OCI-LY7 (cell line): ENCODE measurements around the gene ASXL3. TPM values are rescaled to one million over a fixed set of nuclear protein-coding genes. Genes with fewer than 3 reads are reported as not detected.

ENCODE experiments used
- BruUV-seq: library from RNA; stranded (reverse); fragments of 400-500 nt; replicated peaks from 2 replicates; lab custom pipeline; 2021; lab: Mats Ljungman, UMichigan
- CTCF ChIA-PET: fragments of 300-600 bp; sonication (Branson Sonifier 250); formaldehyde crosslinking; loops from one replicate; lab custom pipeline; 2022; ENCODE audit warnings: antibody characterized with exemption; ENCODE audit not compliant: unreplicated experiment; lab: Charles Lee
- POLR2A ChIA-PET: fragments of 300-600 bp; sonication (Branson Sonifier 250); formaldehyde crosslinking; loops from one replicate; lab custom pipeline; 2022; ENCODE audit warnings: antibody characterized with exemption; lab: Charles Lee
- DNase-seq: peaks from one replicate; pipeline ENCODE4 v3.0.0-alpha.2; 2015; ENCODE audit warnings: low spot score
- H2AFZ ChIP-seq: fragments of 200-600 bp; sonication (generic), shearing (Covaris generic); 2 replicates; pipeline ENCODE4 v1.6.1; 2014; ENCODE audit warnings: mild to moderate bottlenecking, antibody characterized with exemption, low read length, moderate library complexity
- H3K27ac ChIP-seq: fragments of 200-600 bp; sonication (generic); 2 replicates; pipeline ENCODE4 v1.5.1; 2014; ENCODE audit warnings: mixed run types, low read depth, mild to moderate bottlenecking, moderate library complexity, low read length, inconsistent platforms; ENCODE audit not compliant: poor library complexity, severe bottlenecking
- H3K36me3 ChIP-seq: fragments of 200-600 bp; sonication (generic); 2 replicates; pipeline ENCODE4 v1.6.1; 2014; ENCODE audit warnings: mild to moderate bottlenecking, antibody characterized with exemption, low read length, moderate library complexity, mixed read lengths; ENCODE audit not compliant: insufficient read depth
- H3K4me1 ChIP-seq: fragments of 200-600 bp; sonication (generic); 2 replicates; pipeline ENCODE4 v1.5.1; 2014; ENCODE audit warnings: mild to moderate bottlenecking, low read length; ENCODE audit not compliant: insufficient read depth, poor library complexity, severe bottlenecking
- H3K4me2 ChIP-seq: fragments of 200-600 bp; sonication (generic); 2 replicates; pipeline ENCODE4 v1.6.1; 2014; ENCODE audit warnings: mild to moderate bottlenecking, low read length
- H3K4me3 ChIP-seq: fragments of 200-600 bp; sonication (generic); 2 replicates; pipeline ENCODE4 v1.5.1; 2014; ENCODE audit warnings: mild to moderate bottlenecking, low read depth, low read length; ENCODE audit not compliant: poor library complexity, severe bottlenecking
- H3K79me2 ChIP-seq: fragments of 200-600 bp; sonication (generic); 2 replicates; pipeline ENCODE4 v1.6.1; 2016; ENCODE audit warnings: low read depth, mild to moderate bottlenecking, low read length, moderate library complexity, mixed read lengths; ENCODE audit not compliant: insufficient read depth
- H3K9me2 ChIP-seq: fragments of 200-600 bp; sonication (generic); 2 replicates; pipeline ENCODE4 v1.6.1; 2016; ENCODE audit warnings: mild to moderate bottlenecking, low read length, mixed read lengths; ENCODE audit not compliant: insufficient read depth
- H3K9me3 ChIP-seq: fragments of 200-600 bp; sonication (generic); 2 replicates; pipeline ENCODE4 v1.6.1; 2014; ENCODE audit warnings: mild to moderate bottlenecking, mixed run types, low read length, mixed read lengths
- H4K20me1 ChIP-seq: fragments of 200-600 bp; sonication (generic); 2 replicates; pipeline ENCODE4 v1.6.1; 2014; ENCODE audit warnings: mild to moderate bottlenecking, antibody characterized with exemption, low read length, moderate library complexity, mixed read lengths; ENCODE audit not compliant: insufficient read depth
- CTCF ChIP-seq: fragments of 200-600 bp; sonication (generic); conservative IDR thresholded peaks from 2 replicates; pipeline ENCODE4 v1.5.1; 2014; ENCODE audit warnings: mild to moderate bottlenecking, antibody characterized with exemption, low read length, moderate library complexity, mixed read lengths
- EZH2phosphoT487 ChIP-seq: fragments of 200-600 bp; sonication (generic); IDR thresholded peaks from 2 replicates; pipeline ENCODE4 v1.6.1; 2018; ENCODE audit warnings: low read depth, borderline replicate concordance, mild to moderate bottlenecking, mixed run types, antibody characterized with exemption, low read length, moderate library complexity, mixed read lengths
- intact Hi-C: fragments of 100-400 bp; cut with micrococcal nuclease; formaldehyde crosslinking; loops from one replicate; pipeline ENCODE4 v1.10.0; 2022; ENCODE audit not compliant: unreplicated experiment
- total RNA-seq, 2 experiments: library from RNA; depleted of rRNA in 1 of 2; stranded (reverse); fragments of >200 nt in 1 of 2; shearing (Covaris generic) in 1 of 2; gene quantifications; 2 replicates each; pipeline ENCODE4 v1.2.3, GENCODE V29; 2014 to 2022

ASXL3 gene
- total RNA-seq, 2 experiments from 2014 or later = 2.6 TPM

- BruUV-seq = no TSS peak
- TF ChIP-seq EZH2phosphoT487 = no peak
- TF ChIP-seq CTCF = peak; percentile 43; the same call in 1 of the 2 replicates
- no peaks in the 10 kb centered on the region for H3K79me2 ChIP-seq
- no peak overlapping the region for H2AFZ ChIP-seq
- CTCF ChIA-PET = no interaction called here
- H3K36me3 ChIP-seq = no peaks in the 10 kb centered on the region
- POLR2A ChIA-PET = interaction anchor here (0.6 kb wide), 1 partner anchor 104 kb away, joined by 3 read pairs; no protein-coding TSS in a partner anchor
- intact Hi-C loops = no loop called here
- H3K4me2 ChIP-seq = no peak overlapping the region
- no peak overlapping the region for H3K27ac ChIP-seq
- no peaks in the 10 kb centered on the region for H3K9me3 ChIP-seq
- H3K4me1 ChIP-seq = peaks cover 21% of the 10 kb centered on the region
- DNase-seq = peak; percentile 13
- no peak overlapping the region for H3K4me3 ChIP-seq
- no peaks in the 10 kb centered on the region for H3K9me2 ChIP-seq
- H4K20me1 ChIP-seq = no peaks in the 10 kb centered on the region
Measured at GRCh38 chr18:33606621-33607020, 28.6 kb downstream of the ASXL3 start.

DNA sequence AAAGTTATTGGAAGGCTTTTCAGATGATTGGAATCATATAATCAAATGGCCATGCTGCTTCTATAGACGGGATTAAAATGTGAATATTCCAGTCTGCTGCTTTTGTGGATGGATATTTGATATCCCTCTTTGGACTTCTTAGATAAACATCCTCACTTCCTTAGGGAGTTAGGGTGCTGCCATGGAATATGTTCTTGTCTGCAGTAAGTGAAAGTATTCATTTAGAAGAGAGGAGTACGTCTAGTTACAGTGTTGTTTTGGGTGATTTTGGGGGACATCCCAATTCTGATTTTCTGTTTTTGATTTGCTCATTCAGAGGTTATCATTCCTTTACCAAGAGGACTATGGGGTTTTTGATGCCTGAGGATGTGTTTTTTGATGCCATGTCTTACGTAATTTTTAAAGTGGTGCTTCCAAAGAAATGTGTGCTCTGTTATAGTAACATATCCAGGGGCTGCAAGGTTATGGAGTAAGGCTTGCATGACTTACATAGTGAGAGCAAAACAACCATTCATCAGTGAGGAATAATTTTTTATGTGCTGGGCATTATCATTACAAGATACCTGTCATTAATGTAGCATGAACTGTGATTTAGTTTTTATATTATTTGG, 33.6 kb downstream of the ASXL3 start:
- Histone ChIP-seq H3K4me2 (no peak overlapping the region; the same call in 1 of the 2 replicates), H3K79me2 (no peaks in the 10 kb centered on the region), H3K9me2 (no peaks in the 10 kb centered on the region), H3K27ac (no peak overlapping the region), H2AFZ (no peak overlapping the region), H3K36me3 (no peaks in the 10 kb centered on the region), H3K4me3 (no peak overlapping the region), H3K9me3 (no peaks in the 10 kb centered on the region), H3K4me1 (peaks cover 37% of the 10 kb centered on the region), H4K20me1 (no peaks in the 10 kb centered on the region)
- DNase-seq = no peak
- intact Hi-C loops = no loop called here
- no peak for TF ChIP-seq CTCF
- POLR2A ChIA-PET = no interaction called here
- BruUV-seq = no TSS peak
- CTCF ChIA-PET = no interaction called here

- TF ChIP-seq EZH2phosphoT487 (no peak), CTCF (no peak)
- Histone ChIP-seq H3K4me3 (no peak overlapping the region), H4K20me1 (no peaks in the 10 kb centered on the region), H2AFZ (no peak overlapping the region), H3K9me3 (no peaks in the 10 kb centered on the region), H3K79me2 (no peaks in the 10 kb centered on the region), H3K9me2 (no peaks in the 10 kb centered on the region), H3K4me2 (no peak overlapping the region), H3K36me3 (no peaks in the 10 kb centered on the region), H3K27ac (no peak overlapping the region), H3K4me1 (peaks cover 47% of the 10 kb centered on the region)
- DNase-seq = no peak
- BruUV-seq = no TSS peak
- ChIA-PET CTCF (no interaction called here), POLR2A (no interaction called here)
- intact Hi-C loops = no loop called here
Measured at GRCh38 chr18:33612632-33613031, 34.6 kb downstream of the ASXL3 start.
